Lung (tissue), 12 donors: ENCODE measurements around the gene PPP1R1A. TPM values are rescaled to one million over a fixed set of nuclear protein-coding genes. Genes with fewer than 3 reads are reported as not detected.

Source experiments
- ATAC-seq: fragments of 200-7000 bp; cut with Tn5 transposase; one replicate; pipeline ENCODE4 v1.9.1; 2020; ENCODE audit warnings: moderate number of reproducible peaks; ENCODE audit not compliant: insufficient read depth, low FRiP score
- DNase-seq, 3 donors: peaks; one replicate each; pipeline ENCODE4 v3.0.0-alpha.2; 2013 to 2017
- H3K27ac ChIP-seq, 2 donors: one replicate each; pipeline ENCODE4 v1.5.1; 2013; ENCODE audit warnings: mild to moderate bottlenecking in 2 of 2, moderate library complexity in 2 of 2, control low read depth in 1 of 2, inconsistent platforms in 1 of 2, low read depth in 1 of 2, low read length in 1 of 2
- H3K27me3 ChIP-seq, 3 donors: one replicate each; pipeline ENCODE4 v1.5.1; 2013; ENCODE audit warnings: low read length in 2 of 3; ENCODE audit not compliant: control insufficient read depth in 3 of 3, insufficient read depth in 3 of 3
- H3K36me3 ChIP-seq, 4 donors: one replicate each; pipeline ENCODE4 v1.5.1; 2013; ENCODE audit warnings: low read length in 4 of 4, mild to moderate bottlenecking in 1 of 4, moderate library complexity in 1 of 4; ENCODE audit not compliant: control insufficient read depth in 4 of 4, insufficient read depth in 4 of 4
- H3K4me1 ChIP-seq, 5 donors: one replicate each; pipeline ENCODE4 v1.5.1; 2013; ENCODE audit warnings: low read length in 5 of 5, mild to moderate bottlenecking in 2 of 5, moderate library complexity in 1 of 5; ENCODE audit not compliant: control insufficient read depth in 5 of 5, insufficient read depth in 5 of 5
- H3K4me3 ChIP-seq: one replicate; pipeline ENCODE4 v1.5.1; 2013; ENCODE audit warnings: mild to moderate bottlenecking, control low read depth, moderate library complexity
- H3K9ac ChIP-seq, 2 donors: one replicate each; pipeline ENCODE4 v1.5.1; 2013; ENCODE audit warnings: low read length in 2 of 2, control low read depth in 1 of 2; ENCODE audit not compliant: insufficient read depth in 1 of 2
- H3K9me3 ChIP-seq, 4 donors: one replicate each; pipeline ENCODE4 v1.5.1; 2013; ENCODE audit warnings: low read length in 3 of 4, mild to moderate bottlenecking in 1 of 4, moderate library complexity in 1 of 4; ENCODE audit not compliant: control insufficient read depth in 4 of 4, insufficient read depth in 3 of 4
- WGBS, 2 donors: extraction: QIAGEN DNeasy Blood & Tissue Kit; methylation state at CpG; one replicate each; pipeline ENCODE4 v1.1.7; 2013; 5-methylcytosine and 5-hydroxymethylcytosine counted together
- polyA plus RNA-seq, 2 donors: library from polyadenylated mRNA; stranded (reverse); fragments of 200-250 nt; gene quantifications; one replicate each; pipeline ENCODE4 v1.2.1, GENCODE V29; 2013
- total RNA-seq, 2 donors: library from RNA; depleted of rRNA in 1 of 2; stranded (reverse); fragments of >200 nt in 1 of 2; gene quantifications; one replicate each; pipeline ENCODE4 v1.2.1, GENCODE V29; 2014 to 2021
- TF ChIP-seq, protein P1 (sequence below): IDR thresholded peaks from 2 replicates; pipeline ENCODE4 v1.5.1; 2012; ENCODE audit warnings: mild to moderate bottlenecking; ENCODE audit errors: control extremely low read depth, extremely low read depth
- donor health status: control.
- donor health status: control.
- donor health status: Bipolar disorder and iron deficiency.
- donor health status: healthy.
- donor health status: DM: yes; HTN: yes; CAD: no.

PPP1R1A gene
- total and polyA plus RNA-seq, 4 donors = 0.15 to 0.98 (median 0.69) TPM

DNA sequence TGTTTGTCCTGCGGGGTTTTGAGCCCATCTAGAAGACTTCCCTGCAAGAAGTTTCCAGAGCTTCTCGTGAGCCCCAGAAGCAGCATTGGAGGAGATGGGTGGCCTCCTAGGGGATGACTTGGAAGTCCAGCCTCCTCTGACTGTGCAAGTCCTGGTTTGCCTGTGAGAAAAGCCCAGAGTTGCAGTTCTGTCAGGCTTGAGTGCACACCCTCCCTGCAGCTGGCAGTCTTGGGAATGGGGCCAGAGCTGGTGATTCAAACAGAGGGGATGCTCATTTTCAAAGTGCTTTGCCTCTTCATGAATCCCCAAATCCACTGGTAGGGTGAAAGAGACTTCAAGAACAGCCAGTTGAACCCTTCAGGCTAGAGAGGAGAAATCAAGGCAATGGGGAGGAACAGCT lies 3.9 kb upstream of the PPP1R1A start:
- 75 to 89% methylated on average over 2 of the region's 2 CpGs for WGBS, 2 donors
- no peak overlapping the region for H3K27ac ChIP-seq
- peaks cover 0 to 2% (median 0%) of the 10 kb centered on the region in 4 donors for H3K9me3 ChIP-seq
- H3K4me3 ChIP-seq = no peak overlapping the region
- H3K4me1 ChIP-seq = peaks cover 0 to 10% (median 9%) of the 10 kb centered on the region in 5 donors
- TF ChIP-seq, protein P1, sequence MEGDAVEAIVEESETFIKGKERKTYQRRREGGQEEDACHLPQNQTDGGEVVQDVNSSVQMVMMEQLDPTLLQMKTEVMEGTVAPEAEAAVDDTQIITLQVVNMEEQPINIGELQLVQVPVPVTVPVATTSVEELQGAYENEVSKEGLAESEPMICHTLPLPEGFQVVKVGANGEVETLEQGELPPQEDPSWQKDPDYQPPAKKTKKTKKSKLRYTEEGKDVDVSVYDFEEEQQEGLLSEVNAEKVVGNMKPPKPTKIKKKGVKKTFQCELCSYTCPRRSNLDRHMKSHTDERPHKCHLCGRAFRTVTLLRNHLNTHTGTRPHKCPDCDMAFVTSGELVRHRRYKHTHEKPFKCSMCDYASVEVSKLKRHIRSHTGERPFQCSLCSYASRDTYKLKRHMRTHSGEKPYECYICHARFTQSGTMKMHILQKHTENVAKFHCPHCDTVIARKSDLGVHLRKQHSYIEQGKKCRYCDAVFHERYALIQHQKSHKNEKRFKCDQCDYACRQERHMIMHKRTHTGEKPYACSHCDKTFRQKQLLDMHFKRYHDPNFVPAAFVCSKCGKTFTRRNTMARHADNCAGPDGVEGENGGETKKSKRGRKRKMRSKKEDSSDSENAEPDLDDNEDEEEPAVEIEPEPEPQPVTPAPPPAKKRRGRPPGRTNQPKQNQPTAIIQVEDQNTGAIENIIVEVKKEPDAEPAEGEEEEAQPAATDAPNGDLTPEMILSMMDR = no peak
- no peaks in the 10 kb centered on the region for H3K36me3 ChIP-seq
- DNase-seq (no peak), ATAC-seq (no peak)
- H3K9ac ChIP-seq = no peak overlapping the region
- peaks cover 0 to 38% (median 22%) of the 10 kb centered on the region in 3 donors for H3K27me3 ChIP-seq

DNA sequence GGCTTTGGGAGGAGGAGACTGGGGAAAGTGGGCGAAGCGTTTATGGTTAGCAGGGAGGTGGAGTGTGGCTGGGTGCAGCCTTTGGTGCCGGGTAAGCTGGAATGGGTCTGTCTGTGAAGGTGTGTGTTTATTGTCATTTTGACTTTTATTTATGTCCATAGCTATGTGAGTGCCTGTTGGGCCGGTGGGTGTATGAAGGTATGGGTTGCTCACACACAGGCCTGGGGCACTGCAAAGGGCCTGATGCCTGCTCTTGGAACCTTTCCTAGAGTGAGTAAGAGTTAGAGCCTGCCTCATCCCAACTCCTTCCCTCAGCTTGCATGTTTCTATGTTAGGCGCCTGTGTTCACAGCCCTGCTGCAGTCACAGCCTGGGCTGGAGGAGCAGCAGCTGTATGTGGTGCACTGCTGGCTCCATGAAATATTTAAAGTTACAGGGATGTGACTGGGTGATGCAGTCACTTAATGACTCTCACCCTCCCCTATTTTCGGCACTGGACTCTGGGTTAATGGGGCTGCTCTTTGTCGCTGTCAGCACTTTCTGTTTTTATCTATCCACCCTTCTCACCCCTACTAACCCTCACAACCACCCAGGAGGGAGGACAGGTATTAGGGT lies 2.6 kb upstream of the PPP1R1A start:
- Histone ChIP-seq H3K9me3 (peaks cover 0 to 2% (median 0%) of the 10 kb centered on the region in 4 donors), H3K9ac (no peak overlapping the region), H3K27me3 (peaks cover 0 to 42% (median 25%) of the 10 kb centered on the region in 3 donors), H3K4me3 (no peak overlapping the region), H3K27ac (no peak overlapping the region), H3K4me1 (peaks cover 0 to 12% (median 9%) of the 10 kb centered on the region in 5 donors), H3K36me3 (no peaks in the 10 kb centered on the region)
- DNase-seq (no peak), ATAC-seq (no peak)
- 63 to 76% methylated on average over 7 of the region's 7 CpGs for WGBS, 2 donors
- TF ChIP-seq, protein P1 = no peak

- peaks cover 0 to 2% (median 0%) of the 10 kb centered on the region in 4 donors for H3K9me3 ChIP-seq
- ATAC-seq (no peak), DNase-seq (no peak)
- peaks cover 0 to 12% (median 9%) of the 10 kb centered on the region in 5 donors for H3K4me1 ChIP-seq
- no peak overlapping the region for H3K9ac ChIP-seq
- no peaks in the 10 kb centered on the region for H3K36me3 ChIP-seq
- 75 to 86% methylated on average over 5 of the region's 5 CpGs for WGBS, 2 donors
- no peak overlapping the region for H3K27ac ChIP-seq
- peaks cover 0 to 45% (median 25%) of the 10 kb centered on the region in 3 donors for H3K27me3 ChIP-seq
- TF ChIP-seq, protein P1 = no peak
- no peak overlapping the region for H3K4me3 ChIP-seq
Measured at GRCh38 chr12:54589964-54590363, 1.5 kb upstream of the PPP1R1A start.
